MM.1S (cell line): Measurements from ENCODE around the gene FXYD7.

Experiments used
- DNase-seq: peaks from one replicate; pipeline ENCODE4 v3.0.0-alpha.2; 2015
- H2AFZ ChIP-seq: fragments of 300-600 bp; sonication (generic); 2 replicates; pipeline ENCODE4 v1.6.0; 2016; ENCODE audit warnings: antibody characterized with exemption, low read length
- H3F3A ChIP-seq: fragments of 300-600 bp; sonication (generic); 2 replicates; pipeline ENCODE4 v1.6.1; 2016; ENCODE audit warnings: mild to moderate bottlenecking, antibody characterized with exemption, low read length, moderate library complexity, mixed read lengths; ENCODE audit not compliant: insufficient read depth
- H3K27ac ChIP-seq: fragments of 300-600 bp; sonication (generic); 2 replicates; pipeline ENCODE4 v1.5.1; 2016; ENCODE audit warnings: mild to moderate bottlenecking, low read length
- H3K27me3 ChIP-seq: fragments of 300-600 bp; sonication (generic); replicated peaks from 2 replicates; pipeline ENCODE4 v1.6.0; 2016; ENCODE audit warnings: low read length; ENCODE audit not compliant: insufficient read depth
- H3K36me3 ChIP-seq: fragments of 300-600 bp; sonication (generic); replicated peaks from 2 replicates; pipeline ENCODE4 v1.6.1; 2016; ENCODE audit warnings: mild to moderate bottlenecking, low read length, mixed read lengths; ENCODE audit not compliant: insufficient read depth
- H3K4me1 ChIP-seq: fragments of 300-600 bp; sonication (generic); 2 replicates; pipeline ENCODE4 v1.6.1; 2016; ENCODE audit warnings: low read length, mixed read lengths
- H3K4me2 ChIP-seq: fragments of 300-600 bp; sonication (generic); 2 replicates; pipeline ENCODE4 v1.6.0; 2016; ENCODE audit warnings: low read depth, low read length
- H3K4me3 ChIP-seq: fragments of 300-600 bp; sonication (generic); 2 replicates; pipeline ENCODE4 v1.5.1; 2016; ENCODE audit warnings: low read length, mixed read lengths
- H3K79me2 ChIP-seq: fragments of 300-600 bp; sonication (generic); 2 replicates; pipeline ENCODE4 v1.6.1; 2016; ENCODE audit warnings: mixed run types, low read length, mixed read lengths
- H3K9ac ChIP-seq: fragments of 300-600 bp; sonication (generic); 2 replicates; pipeline ENCODE4 v1.6.1; 2016; ENCODE audit warnings: low read length, mixed read lengths
- H3K9me2 ChIP-seq: fragments of 300-600 bp; sonication (generic); replicated peaks from 2 replicates; pipeline ENCODE4 v1.6.1; 2016; ENCODE audit warnings: mild to moderate bottlenecking, low read length, mixed read lengths; ENCODE audit not compliant: insufficient read depth
- H3K9me3 ChIP-seq: fragments of 300-600 bp; sonication (generic); replicated peaks from 2 replicates; pipeline ENCODE4 v1.6.1; 2016; ENCODE audit warnings: mild to moderate bottlenecking, low read length, mixed read lengths; ENCODE audit not compliant: insufficient read depth
- H4K20me1 ChIP-seq: fragments of 300-600 bp; sonication (generic); 2 replicates; pipeline ENCODE4 v1.6.1; 2016; ENCODE audit warnings: mild to moderate bottlenecking, low read length, moderate library complexity, mixed read lengths; ENCODE audit not compliant: insufficient read depth
- EZH2 ChIP-seq: fragments of 300-600 bp; sonication (generic); optimal IDR thresholded peaks from 2 replicates; pipeline ENCODE3; 2017; ENCODE audit warnings: low read depth, mild to moderate bottlenecking, antibody characterized with exemption, low read length, mixed read lengths
- EZH2phosphoT487 ChIP-seq: fragments of 300-600 bp; sonication (generic); IDR thresholded peaks from 2 replicates; pipeline ENCODE4 v1.6.1; 2018; ENCODE audit warnings: antibody characterized with exemption, low read length
- TF ChIP-seq, protein P1 (sequence below): fragments of 300-600 bp; sonication (generic); IDR thresholded peaks from 2 replicates; pipeline ENCODE4 v1.5.1; 2016; ENCODE audit warnings: antibody characterized with exemption, low read length, mixed read lengths

FXYD7 gene, protein sequence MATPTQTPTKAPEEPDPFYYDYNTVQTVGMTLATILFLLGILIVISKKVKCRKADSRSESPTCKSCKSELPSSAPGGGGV

DNA sequence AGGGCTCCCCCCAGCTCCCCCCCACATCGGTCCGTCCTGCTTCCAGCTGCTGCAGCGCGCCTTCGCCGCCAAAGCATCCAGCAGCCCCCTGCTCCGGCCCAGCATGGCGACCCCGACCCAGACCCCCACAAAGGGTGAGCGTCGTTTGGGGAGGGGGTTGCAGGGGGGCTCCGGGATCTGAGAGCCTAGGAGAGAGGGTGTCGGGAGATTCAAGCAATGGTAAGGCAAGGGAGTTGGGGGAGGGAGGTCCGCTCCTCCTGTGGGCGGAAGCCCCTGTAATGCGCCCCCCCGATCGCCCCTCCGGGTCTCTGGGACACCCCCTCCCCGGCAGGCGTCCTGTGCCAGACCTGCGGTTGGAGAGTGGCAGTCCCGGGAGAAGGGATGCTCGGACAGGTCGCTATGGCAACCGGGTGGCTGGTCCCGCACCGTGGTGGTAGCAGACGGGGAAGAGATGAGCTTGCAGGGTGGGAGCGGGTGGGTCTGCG lies at the start of gene FXYD7:
Gene FXYD7, plus strand, starts transcription at position 25 of the 485 bp plus-strand sequence. Its CDS starts 79 bp downstream, at position 104.
- Histone ChIP-seq H3K27me3 (peaks cover 39% of the 10 kb centered on the region), H3K9me2 (no peaks in the 10 kb centered on the region), H3K4me1 (peaks cover 15% of the 10 kb centered on the region), H3K4me3 (peak within 1 kb of the TSS; percentile 39; the same call in 1 of the 2 replicates), H3K4me2 (peak within 1 kb of the TSS; percentile 100), H3K27ac (no peak within 1 kb of the TSS), H2AFZ (0 out of 2 replicates have a peak within 1 kb of the TSS, but pooled peaks have one; percentile 42), H3K9ac (peak within 1 kb of the TSS; percentile 8; the same call in 1 of the 2 replicates), H3K79me2 (no peaks in the 10 kb centered on the region), H4K20me1 (no peaks in the 10 kb centered on the region), H3F3A (peaks cover 8% of the 10 kb centered on the region; the same call in 1 of the 2 replicates), H3K9me3 (no peaks in the 10 kb centered on the region), H3K36me3 (no peaks in the 10 kb centered on the region)
- no peak for DNase-seq
- TF ChIP-seq EZH2phosphoT487 (no peak), EZH2 (no peak)
- TF ChIP-seq, protein P1, sequence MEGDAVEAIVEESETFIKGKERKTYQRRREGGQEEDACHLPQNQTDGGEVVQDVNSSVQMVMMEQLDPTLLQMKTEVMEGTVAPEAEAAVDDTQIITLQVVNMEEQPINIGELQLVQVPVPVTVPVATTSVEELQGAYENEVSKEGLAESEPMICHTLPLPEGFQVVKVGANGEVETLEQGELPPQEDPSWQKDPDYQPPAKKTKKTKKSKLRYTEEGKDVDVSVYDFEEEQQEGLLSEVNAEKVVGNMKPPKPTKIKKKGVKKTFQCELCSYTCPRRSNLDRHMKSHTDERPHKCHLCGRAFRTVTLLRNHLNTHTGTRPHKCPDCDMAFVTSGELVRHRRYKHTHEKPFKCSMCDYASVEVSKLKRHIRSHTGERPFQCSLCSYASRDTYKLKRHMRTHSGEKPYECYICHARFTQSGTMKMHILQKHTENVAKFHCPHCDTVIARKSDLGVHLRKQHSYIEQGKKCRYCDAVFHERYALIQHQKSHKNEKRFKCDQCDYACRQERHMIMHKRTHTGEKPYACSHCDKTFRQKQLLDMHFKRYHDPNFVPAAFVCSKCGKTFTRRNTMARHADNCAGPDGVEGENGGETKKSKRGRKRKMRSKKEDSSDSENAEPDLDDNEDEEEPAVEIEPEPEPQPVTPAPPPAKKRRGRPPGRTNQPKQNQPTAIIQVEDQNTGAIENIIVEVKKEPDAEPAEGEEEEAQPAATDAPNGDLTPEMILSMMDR, result no peak

DNA sequence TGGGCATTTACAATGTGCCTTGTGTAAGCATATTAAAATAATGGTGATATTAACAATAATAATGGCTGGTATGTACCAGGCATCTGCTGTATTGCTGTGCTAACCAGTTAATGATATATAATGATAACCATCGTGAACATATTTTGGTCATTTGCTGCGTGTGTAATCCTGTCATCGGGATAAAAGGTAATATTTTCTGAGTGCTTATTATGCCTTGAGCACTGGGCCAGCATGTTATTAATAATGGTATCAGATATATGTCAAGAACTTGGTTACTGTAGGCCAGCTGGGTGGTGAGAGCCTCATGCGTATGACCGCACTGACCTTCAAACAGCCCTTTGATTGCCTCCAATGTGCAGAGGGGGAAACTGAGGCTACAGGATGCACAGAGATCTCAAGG lies 49.6 kb upstream of the FXYD7 start:
- Histone ChIP-seq H3K4me1 (no peaks in the 10 kb centered on the region), H3F3A (no peaks in the 10 kb centered on the region), H2AFZ (no peak overlapping the region), H3K27me3 (peaks cover 57% of the 10 kb centered on the region), H3K4me2 (no peak overlapping the region), H3K9ac (no peak overlapping the region), H3K27ac (no peak overlapping the region), H3K79me2 (no peaks in the 10 kb centered on the region), H4K20me1 (no peaks in the 10 kb centered on the region), H3K9me2 (no peaks in the 10 kb centered on the region), H3K9me3 (no peaks in the 10 kb centered on the region), H3K4me3 (no peak overlapping the region), H3K36me3 (no peaks in the 10 kb centered on the region)
- TF ChIP-seq EZH2 (no peak), EZH2phosphoT487 (no peak)
- TF ChIP-seq, protein P1, result no peak
- no peak for DNase-seq

DNA sequence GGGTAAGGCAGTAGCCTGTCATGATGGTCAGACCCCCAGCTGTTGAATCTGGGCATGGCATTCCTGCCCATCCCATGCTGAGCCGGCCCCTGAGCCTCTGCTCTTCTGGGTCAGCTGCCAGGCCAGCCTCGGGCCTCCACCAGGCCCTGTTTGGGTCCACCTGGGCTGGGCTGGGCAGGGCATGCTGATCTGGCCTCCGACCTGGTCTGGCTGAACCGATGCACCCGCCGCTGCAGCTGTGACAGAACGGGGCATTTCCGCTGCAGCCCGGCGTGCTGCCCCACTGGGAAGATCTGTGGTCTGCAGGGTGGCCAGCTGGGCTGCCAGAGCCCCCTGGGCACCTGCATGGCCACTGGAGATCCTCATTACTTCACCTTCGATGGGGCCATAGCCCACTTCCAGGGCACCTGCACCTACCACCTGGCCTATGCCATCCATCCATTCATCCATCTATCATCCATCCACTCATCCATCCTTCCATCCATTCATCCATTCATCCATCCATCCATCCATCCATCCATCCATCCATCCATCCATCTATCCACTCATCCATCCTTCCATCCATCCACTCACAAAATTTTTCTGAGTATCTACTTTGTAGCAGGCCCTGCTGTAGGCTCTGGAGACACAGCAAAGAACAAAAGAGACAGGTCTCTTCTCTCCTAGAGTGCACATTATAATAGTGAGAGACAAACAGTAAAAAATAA lies 49.0 kb upstream of the FXYD7 start:
- TF ChIP-seq, protein P1, result no peak
- TF ChIP-seq EZH2, result no peak
- no peak for TF ChIP-seq EZH2phosphoT487
- Histone ChIP-seq H3K9me2 (no peaks in the 10 kb centered on the region), H2AFZ (no peak overlapping the region), H3K4me2 (no peak overlapping the region), H3K27ac (no peak overlapping the region), H3K9me3 (no peaks in the 10 kb centered on the region), H3K9ac (no peak overlapping the region), H3K36me3 (no peaks in the 10 kb centered on the region), H3K4me1 (no peaks in the 10 kb centered on the region), H4K20me1 (no peaks in the 10 kb centered on the region), H3F3A (no peaks in the 10 kb centered on the region), H3K79me2 (no peaks in the 10 kb centered on the region), H3K4me3 (no peak overlapping the region), H3K27me3 (peaks cover 57% of the 10 kb centered on the region)
- DNase-seq, result no peak
